HUES6 (cell line): ENCODE data around the gene TK1.
A peak's percentile ranks its signal among the peaks of the same experiment; 100 is the strongest.

ENCODE experiments used
- H3K27ac ChIP-seq: 2 replicates; pipeline ENCODE4 v1.7.0; 2013; ENCODE audit warnings: low read depth, mild to moderate bottlenecking, low read length, inconsistent platforms
- H3K27me3 ChIP-seq: 2 replicates; pipeline ENCODE4 v1.6.1; 2013; ENCODE audit warnings: low read length; ENCODE audit not compliant: control insufficient read depth, insufficient read depth
- H3K36me3 ChIP-seq: 2 replicates; pipeline ENCODE4 v1.6.1; 2013; ENCODE audit warnings: low read length; ENCODE audit not compliant: control insufficient read depth, insufficient read depth
- H3K4me1 ChIP-seq: 2 replicates; pipeline ENCODE4 v1.6.1; 2013; ENCODE audit warnings: low read length; ENCODE audit not compliant: control insufficient read depth, insufficient read depth
- H3K4me3 ChIP-seq: 2 replicates; pipeline ENCODE4 v1.5.1; 2013; ENCODE audit warnings: low read depth, low read length
- H3K9ac ChIP-seq: one replicate; pipeline ENCODE4 v1.6.1; 2013; ENCODE audit warnings: mild to moderate bottlenecking, low read length
- H3K9me3 ChIP-seq: 2 replicates; pipeline ENCODE4 v1.6.1; 2013; ENCODE audit warnings: low read depth, low read length; ENCODE audit not compliant: control insufficient read depth, insufficient read depth

The TK1 gene

GRCh38 chr17:78196716-78197115 lies 9.9 kb upstream of the TK1 start:
- H3K9ac ChIP-seq, result peak overlapping the region; percentile 40
- 0 out of 2 replicates have a peak overlapping the region, but pooled peaks have one; percentile 16 for H3K27ac ChIP-seq
- peaks cover 26% of the 10 kb centered on the region; the same call in 1 of the 2 replicates for H3K36me3 ChIP-seq
- H3K9me3 ChIP-seq, result no peaks in the 10 kb centered on the region
- no peak overlapping the region; the same call in 1 of the 2 replicates for H3K4me3 ChIP-seq
- H3K27me3 ChIP-seq, result no peaks in the 10 kb centered on the region
- peaks cover 26% of the 10 kb centered on the region for H3K4me1 ChIP-seq

GRCh38 chr17:78185981-78186691 lies 716 bp downstream of the TK1 start:
- Histone ChIP-seq H3K9me3 (no peaks in the 10 kb centered on the region), H3K4me1 (peaks cover 15% of the 10 kb centered on the region), H3K36me3 (peaks cover 53% of the 10 kb centered on the region), H3K9ac (peak overlapping the region; percentile 95), H3K4me3 (peak overlapping the region; percentile 87), H3K27ac (no peak overlapping the region), H3K27me3 (no peaks in the 10 kb centered on the region)

GRCh38 chr17:78184868-78185267 lies 2.0 kb downstream of the TK1 start:
- no peak overlapping the region for H3K27ac ChIP-seq
- H3K4me3 ChIP-seq, result 0 out of 2 replicates have a peak overlapping the region, but pooled peaks have one; percentile 14
- H3K27me3 ChIP-seq, result no peaks in the 10 kb centered on the region
- peaks cover 59% of the 10 kb centered on the region for H3K36me3 ChIP-seq
- peaks cover 15% of the 10 kb centered on the region for H3K4me1 ChIP-seq
- H3K9ac ChIP-seq, result peak overlapping the region; percentile 17
- H3K9me3 ChIP-seq, result no peaks in the 10 kb centered on the region

GRCh38 chr17:78184351-78184750 lies 2.5 kb downstream of the TK1 start:
- no peaks in the 10 kb centered on the region for H3K9me3 ChIP-seq
- H3K27me3 ChIP-seq, result no peaks in the 10 kb centered on the region
- peaks cover 64% of the 10 kb centered on the region for H3K36me3 ChIP-seq
- H3K4me1 ChIP-seq, result peaks cover 15% of the 10 kb centered on the region
- H3K9ac ChIP-seq, result no peak overlapping the region
- no peak overlapping the region for H3K27ac ChIP-seq
- H3K4me3 ChIP-seq, result no peak overlapping the region

- Histone ChIP-seq H3K36me3 (peaks cover 69% of the 10 kb centered on the region), H3K4me3 (no peak overlapping the region), H3K9ac (no peak overlapping the region)
Measured at GRCh38 chr17:78183916-78184315, 2.9 kb downstream of the TK1 start.

GRCh38 chr17:78182504-78182903 lies 4.3 kb downstream of the TK1 start:
- Histone ChIP-seq H3K4me1 (peaks cover 10% of the 10 kb centered on the region; the same call in 1 of the 2 replicates), H3K9me3 (no peaks in the 10 kb centered on the region), H3K27ac (no peak overlapping the region), H3K27me3 (no peaks in the 10 kb centered on the region), H3K36me3 (peaks cover 78% of the 10 kb centered on the region), H3K9ac (no peak overlapping the region), H3K4me3 (no peak overlapping the region)

More at GRCh38 chr17:78183916-78184315, 2.9 kb downstream of the TK1 start:
- Histone ChIP-seq H3K27me3 (no peaks in the 10 kb centered on the region), H3K9me3 (no peaks in the 10 kb centered on the region), H3K4me1 (peaks cover 15% of the 10 kb centered on the region), H3K27ac (no peak overlapping the region)

- no peaks in the 10 kb centered on the region for H3K9me3 ChIP-seq
- no peak overlapping the region for H3K27ac ChIP-seq
- no peaks in the 10 kb centered on the region for H3K27me3 ChIP-seq
- no peak overlapping the region for H3K4me3 ChIP-seq
- peaks cover 84% of the 10 kb centered on the region for H3K36me3 ChIP-seq
- H3K9ac ChIP-seq, result no peak overlapping the region
- H3K4me1 ChIP-seq, result peaks cover 10% of the 10 kb centered on the region; the same call in 1 of the 2 replicates
Measured at GRCh38 chr17:78180508-78180907, 6.3 kb downstream of the TK1 start.

GRCh38 chr17:78180083-78180482 lies 6.8 kb downstream of the TK1 start:
- Histone ChIP-seq H3K27ac (no peak overlapping the region), H3K4me1 (peaks cover 10% of the 10 kb centered on the region; the same call in 1 of the 2 replicates), H3K9me3 (no peaks in the 10 kb centered on the region), H3K9ac (no peak overlapping the region), H3K36me3 (peaks cover 84% of the 10 kb centered on the region), H3K4me3 (no peak overlapping the region), H3K27me3 (no peaks in the 10 kb centered on the region)

- Histone ChIP-seq H3K4me3 (no peak overlapping the region), H3K27me3 (no peaks in the 10 kb centered on the region), H3K4me1 (peaks cover 7% of the 10 kb centered on the region; the same call in 1 of the 2 replicates), H3K9ac (no peak overlapping the region), H3K9me3 (no peaks in the 10 kb centered on the region), H3K36me3 (peaks cover 84% of the 10 kb centered on the region), H3K27ac (no peak overlapping the region)
Measured at GRCh38 chr17:78179372-78179771, 7.5 kb downstream of the TK1 start.

- H3K4me1 ChIP-seq, result peaks cover 25% of the 10 kb centered on the region
- peaks cover 76% of the 10 kb centered on the region for H3K36me3 ChIP-seq
Measured at GRCh38 chr17:78176548-78177025, 10.3 kb downstream of the TK1 start.

GRCh38 chr17:78175643-78175981 lies 11.2 kb downstream of the TK1 start:
- H3K9ac ChIP-seq, result no peak overlapping the region
- no peaks in the 10 kb centered on the region for H3K27me3 ChIP-seq
- H3K36me3 ChIP-seq, result peaks cover 72% of the 10 kb centered on the region
- H3K4me3 ChIP-seq, result no peak overlapping the region
- peaks cover 31% of the 10 kb centered on the region for H3K4me1 ChIP-seq
- H3K9me3 ChIP-seq, result no peaks in the 10 kb centered on the region
- no peak overlapping the region for H3K27ac ChIP-seq

More at GRCh38 chr17:78176548-78177025, 10.3 kb downstream of the TK1 start:
- no peak overlapping the region for H3K9ac ChIP-seq
- H3K4me3 ChIP-seq, result no peak overlapping the region
- no peak overlapping the region for H3K27ac ChIP-seq
- no peaks in the 10 kb centered on the region for H3K9me3 ChIP-seq
- H3K27me3 ChIP-seq, result no peaks in the 10 kb centered on the region
